ENCODE results near the gene DIAPH1.

DNA sequence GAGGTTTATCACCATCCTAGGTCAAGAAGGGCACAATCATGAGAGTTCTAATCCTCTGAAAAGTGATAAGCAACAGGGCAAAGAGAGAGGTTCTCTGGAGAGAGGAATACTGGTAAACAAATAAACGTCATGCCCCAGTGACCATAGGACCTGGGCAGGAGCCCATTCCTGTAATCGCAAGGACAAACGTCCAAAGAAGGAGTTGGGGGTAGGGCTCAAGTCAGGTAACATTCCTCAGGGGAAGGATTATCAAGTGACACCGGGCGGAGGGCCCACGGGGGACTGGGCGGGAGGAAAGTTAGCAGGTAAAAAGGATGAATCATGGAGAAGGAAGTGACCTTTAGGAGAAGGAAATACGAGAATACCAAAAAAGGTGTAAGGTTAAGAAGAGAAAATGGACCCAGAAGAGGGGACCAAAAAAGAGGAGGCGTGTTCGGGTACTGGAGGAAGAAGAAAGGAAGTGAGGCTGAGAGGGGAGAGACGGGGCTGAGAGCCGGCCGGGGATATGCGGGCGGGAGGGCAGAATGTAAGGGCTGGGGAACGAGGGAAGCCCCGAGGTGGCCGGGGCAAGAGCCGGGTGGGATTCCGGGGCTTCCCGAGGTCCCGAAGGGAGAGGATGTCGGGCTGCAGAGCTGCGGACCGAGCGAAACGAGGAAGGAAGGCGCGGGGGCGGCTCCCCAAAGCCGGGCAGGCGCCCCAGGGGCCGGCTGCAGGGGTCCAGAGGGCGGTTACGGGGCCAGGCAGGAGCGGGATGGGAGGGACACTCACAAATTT is 583 bp downstream of the DIAPH1 start:
- TF ChIP-seq, protein P1, sequence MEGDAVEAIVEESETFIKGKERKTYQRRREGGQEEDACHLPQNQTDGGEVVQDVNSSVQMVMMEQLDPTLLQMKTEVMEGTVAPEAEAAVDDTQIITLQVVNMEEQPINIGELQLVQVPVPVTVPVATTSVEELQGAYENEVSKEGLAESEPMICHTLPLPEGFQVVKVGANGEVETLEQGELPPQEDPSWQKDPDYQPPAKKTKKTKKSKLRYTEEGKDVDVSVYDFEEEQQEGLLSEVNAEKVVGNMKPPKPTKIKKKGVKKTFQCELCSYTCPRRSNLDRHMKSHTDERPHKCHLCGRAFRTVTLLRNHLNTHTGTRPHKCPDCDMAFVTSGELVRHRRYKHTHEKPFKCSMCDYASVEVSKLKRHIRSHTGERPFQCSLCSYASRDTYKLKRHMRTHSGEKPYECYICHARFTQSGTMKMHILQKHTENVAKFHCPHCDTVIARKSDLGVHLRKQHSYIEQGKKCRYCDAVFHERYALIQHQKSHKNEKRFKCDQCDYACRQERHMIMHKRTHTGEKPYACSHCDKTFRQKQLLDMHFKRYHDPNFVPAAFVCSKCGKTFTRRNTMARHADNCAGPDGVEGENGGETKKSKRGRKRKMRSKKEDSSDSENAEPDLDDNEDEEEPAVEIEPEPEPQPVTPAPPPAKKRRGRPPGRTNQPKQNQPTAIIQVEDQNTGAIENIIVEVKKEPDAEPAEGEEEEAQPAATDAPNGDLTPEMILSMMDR (IDR thresholded peaks at IDR 0.05; ENCODE audit: low read depth, low read length) = no peak
- no peak for TF ChIP-seq EZH2phosphoT487 (IDR thresholded peaks at IDR 0.05; ENCODE audit: low read depth)

All from OCI-LY3 (cell line).